KOPT-K1 (cell line): ENCODE results near the gene KIF27.
"Not testable (repeated sequence)": the region's sequence is repeated elsewhere in the genome, so short reads cannot be mapped to it uniquely, and the experiment has no call there.

ENCODE experiments used
- H3K27ac ChIP-seq: fragments of 200-600 bp; sonication (generic); 2 replicates; pipeline ENCODE4 v1.5.1; 2016; ENCODE audit warnings: antibody characterized with exemption, mild to moderate bottlenecking, low read depth, low read length; ENCODE audit not compliant: poor library complexity, severe bottlenecking
- H3K36me3 ChIP-seq: fragments of 200-600 bp; sonication (generic); 2 replicates; pipeline ENCODE4 v1.5.1; 2017; ENCODE audit warnings: antibody characterized with exemption, mild to moderate bottlenecking, low read length, moderate library complexity; ENCODE audit not compliant: insufficient read depth
- H3K9me3 ChIP-seq: fragments of 200-600 bp; sonication (generic); 2 replicates; pipeline ENCODE4 v1.5.1; 2017; ENCODE audit warnings: antibody characterized with exemption, low read length, mild to moderate bottlenecking; ENCODE audit not compliant: insufficient read depth, poor library complexity, severe bottlenecking

The KIF27 gene

DNA sequence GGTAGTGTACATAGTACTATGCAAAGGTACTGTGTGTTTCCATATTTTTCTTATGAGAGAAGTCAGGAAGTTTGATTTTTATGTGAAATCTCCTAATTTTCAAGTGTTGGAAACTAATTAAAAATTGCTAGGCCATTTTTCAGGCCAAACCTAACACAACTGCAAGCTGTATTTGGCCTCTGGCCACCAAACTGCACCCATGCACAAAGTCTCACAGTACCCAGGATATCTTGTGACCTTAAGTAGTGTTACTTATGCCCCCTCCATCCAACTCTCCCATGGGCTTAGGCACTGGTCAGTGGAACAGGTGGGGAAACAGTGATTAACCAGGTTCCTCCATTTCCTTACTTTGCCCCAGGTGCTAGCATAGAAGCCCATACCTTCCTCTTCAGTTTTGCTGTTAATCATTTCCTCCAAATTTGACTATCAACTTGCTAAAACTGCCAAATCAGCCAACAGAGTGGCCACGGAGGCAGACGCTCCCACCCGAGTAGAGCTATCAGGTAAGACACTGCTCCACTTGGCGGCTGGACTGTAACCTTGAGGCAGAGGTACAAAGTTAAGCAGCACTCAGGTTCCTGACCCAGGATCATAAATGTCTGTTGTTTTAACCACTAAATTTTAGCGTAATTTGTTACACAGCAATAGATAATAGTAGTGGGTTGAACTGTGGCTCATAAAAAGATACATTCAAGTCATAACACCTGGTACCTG lies 19.5 kb upstream of the KIF27 start:
- Histone ChIP-seq H3K36me3 (peaks cover 68% of the 10 kb centered on the region), H3K27ac (no peak overlapping the region), H3K9me3 (no peaks in the 10 kb centered on the region)

DNA sequence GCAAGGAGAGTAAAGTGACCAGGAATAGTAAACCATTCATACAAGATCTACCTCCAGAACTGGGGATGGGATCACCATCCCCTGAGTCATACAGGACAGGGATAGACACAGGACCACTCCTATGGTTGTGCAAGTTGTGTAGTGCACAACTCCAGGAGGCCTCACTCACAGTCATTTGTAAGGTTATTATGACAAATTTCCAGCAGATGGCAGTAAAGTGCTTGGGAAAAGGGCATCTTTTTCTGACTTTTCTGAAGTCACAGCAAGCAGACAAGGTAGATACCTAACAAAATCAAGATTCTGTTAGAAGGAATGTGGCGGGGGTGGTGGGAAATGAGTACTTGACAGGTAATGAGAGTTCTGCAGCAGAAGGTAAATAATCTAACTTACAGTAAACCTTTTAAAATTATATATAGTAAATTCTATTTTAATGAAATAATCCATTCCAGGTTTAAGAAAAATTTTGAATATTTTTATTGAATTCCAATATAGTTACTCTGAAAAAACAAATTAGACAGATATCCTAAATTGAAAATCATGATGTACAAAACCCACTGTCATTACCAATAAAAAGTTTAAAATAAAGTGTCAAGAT lies 16.7 kb upstream of the KIF27 start:
- Histone ChIP-seq H3K36me3 (peaks cover 45% of the 10 kb centered on the region), H3K9me3 (no peaks in the 10 kb centered on the region), H3K27ac (no peak overlapping the region)

DNA sequence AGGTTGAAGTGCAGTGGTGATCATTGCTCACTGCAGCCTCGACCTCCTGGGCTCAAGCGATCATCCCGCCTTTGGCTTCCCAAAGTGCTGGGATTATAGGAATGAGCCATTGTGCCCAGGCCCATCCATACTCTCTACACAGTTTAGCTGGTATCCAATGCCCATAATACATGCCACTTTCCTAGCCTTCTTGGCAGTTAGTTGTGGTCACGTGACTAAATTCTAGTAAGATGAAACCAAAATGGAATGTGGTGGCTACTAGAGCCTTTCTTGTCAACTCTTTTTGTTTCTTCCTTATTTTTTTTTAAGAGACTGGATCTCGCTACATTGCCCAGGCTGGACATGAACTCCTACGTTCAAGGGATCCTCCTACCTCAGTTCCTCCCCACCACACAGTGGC lies 15.3 kb upstream of the KIF27 start:
- Histone ChIP-seq H3K9me3 (no peaks in the 10 kb centered on the region), H3K27ac (no peak overlapping the region), H3K36me3 (peaks cover 32% of the 10 kb centered on the region)

DNA sequence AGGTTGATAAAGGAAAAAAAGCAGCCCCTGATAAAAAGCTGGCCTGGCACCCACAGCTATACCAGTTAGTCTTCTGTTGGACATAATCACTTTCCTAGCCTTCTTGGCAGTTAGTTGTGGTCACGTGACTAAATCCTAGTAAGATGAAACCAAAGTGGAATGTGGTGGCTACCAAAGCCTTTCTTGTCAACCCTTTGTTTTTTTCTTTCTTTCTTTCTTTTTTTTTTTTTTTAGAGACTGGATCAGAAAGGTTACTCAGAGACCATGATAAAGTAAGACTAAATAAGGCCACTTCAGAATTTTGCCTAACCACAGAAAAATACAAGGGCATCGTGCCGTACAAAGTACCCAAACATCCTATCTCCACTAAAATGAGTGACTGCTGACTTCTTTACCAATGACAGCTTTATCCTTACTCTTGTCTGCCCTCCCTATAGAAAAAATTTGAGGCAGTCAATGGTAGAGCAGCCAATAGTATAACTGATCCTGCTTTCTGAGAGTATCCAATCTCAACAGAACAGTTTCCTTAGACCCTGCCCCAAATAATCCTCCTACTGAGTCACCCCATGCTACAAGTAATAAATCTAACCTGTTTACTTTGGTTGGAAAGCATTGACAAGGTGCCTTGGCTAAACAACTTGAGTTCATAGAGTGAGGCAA lies 14.2 kb upstream of the KIF27 start:
- no peak overlapping the region for H3K27ac ChIP-seq
- H3K9me3 ChIP-seq, result no peaks in the 10 kb centered on the region
- H3K36me3 ChIP-seq, result peaks cover 21% of the 10 kb centered on the region

DNA sequence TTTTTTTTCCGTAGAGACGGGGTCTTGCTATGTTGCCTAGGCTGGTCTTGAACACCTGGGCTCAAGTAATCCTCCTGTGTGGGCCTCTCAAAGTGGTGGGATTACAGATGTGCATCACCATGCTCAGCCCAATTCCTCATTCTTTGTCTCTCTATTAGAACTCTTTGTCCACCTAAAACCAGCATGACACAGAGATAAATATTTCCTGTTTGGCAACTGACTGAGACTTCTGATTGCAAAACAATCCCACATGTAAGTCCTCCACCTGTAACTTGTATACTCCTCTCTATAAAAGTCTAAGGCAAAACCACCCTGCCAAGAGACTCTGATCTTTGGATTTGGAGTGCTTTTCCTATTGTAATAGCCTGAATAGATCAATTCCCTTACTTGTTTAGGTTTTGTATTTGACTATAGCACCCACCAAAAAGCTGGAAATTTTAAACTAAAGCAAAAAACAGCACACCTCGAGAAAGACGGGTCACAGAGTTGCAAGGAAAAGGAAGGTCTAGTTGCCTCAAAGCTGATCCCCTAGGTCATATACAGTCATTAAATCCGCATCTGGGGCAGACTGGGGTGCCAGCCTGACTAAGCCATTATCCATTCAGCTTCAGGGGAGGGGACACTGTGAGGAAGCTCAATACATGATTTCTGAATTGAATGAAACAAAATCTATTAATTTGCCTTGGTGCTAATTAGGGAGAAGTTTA lies 13.5 kb upstream of the KIF27 start:
- Histone ChIP-seq H3K27ac (no peak overlapping the region), H3K9me3 (no peaks in the 10 kb centered on the region), H3K36me3 (peaks cover 14% of the 10 kb centered on the region)

DNA sequence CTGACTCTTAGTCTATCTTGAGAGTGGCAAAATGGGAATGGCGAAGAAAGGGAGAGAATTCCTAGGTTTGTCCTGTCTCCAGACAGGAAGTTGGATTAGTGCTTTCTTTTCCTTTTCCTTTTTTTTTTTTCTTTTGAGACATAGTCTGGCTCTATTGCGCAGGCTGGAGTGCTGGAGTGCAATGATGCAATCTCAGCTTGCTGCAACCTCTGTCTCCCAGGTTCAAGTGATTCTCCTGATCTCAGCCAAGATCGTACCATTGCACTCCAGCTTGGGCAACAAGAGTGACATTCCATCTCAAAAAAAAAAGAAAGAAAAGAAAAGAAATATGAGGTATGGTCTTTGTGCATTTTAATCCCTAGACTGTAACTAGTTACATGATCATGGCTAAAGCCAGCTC lies 12.6 kb upstream of the KIF27 start:
- Histone ChIP-seq H3K27ac (no peak overlapping the region), H3K36me3 (peaks cover 5% of the 10 kb centered on the region), H3K9me3 (no peaks in the 10 kb centered on the region)

DNA sequence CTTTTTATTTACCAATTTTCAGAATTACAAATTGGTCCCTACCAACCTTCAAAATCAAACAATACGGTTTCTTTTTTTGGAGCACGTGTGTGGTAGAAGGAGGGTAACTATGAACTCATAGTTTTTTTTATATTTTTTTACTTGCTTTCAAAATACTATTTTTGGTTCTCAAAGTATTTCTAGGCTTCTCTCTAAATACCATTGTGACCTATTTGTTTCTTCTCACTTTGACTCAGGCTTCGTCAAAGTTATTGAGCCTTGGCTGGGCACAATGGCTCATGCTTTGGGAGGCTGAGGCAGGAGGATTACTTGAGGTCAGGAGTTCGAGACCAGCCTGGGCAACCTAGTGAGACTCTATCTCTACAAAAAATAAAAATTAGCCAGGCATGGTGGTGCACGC lies 11.6 kb upstream of the KIF27 start:
- no peaks in the 10 kb centered on the region for H3K9me3 ChIP-seq
- H3K36me3 ChIP-seq, result no peaks in the 10 kb centered on the region
- H3K27ac ChIP-seq, result no peak overlapping the region

DNA sequence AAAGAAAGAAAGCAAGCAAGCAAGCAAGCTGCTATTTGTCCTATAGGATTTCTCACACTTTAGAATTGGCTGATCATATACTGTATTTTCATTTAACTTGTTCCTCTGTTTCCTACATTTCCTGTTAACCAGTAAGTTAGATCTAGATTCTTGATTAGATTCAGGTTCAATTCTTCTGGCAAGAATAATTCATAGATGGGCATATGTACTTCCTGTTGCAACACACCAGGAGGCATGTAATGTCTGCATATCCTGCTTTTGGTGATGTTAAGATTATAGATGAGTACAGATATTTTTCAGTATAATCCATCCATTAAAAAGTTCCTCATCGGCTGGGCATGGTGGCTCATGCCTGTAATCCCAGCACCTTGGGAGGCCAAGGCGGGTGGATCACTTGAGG lies 10.8 kb upstream of the KIF27 start:
- no peaks in the 10 kb centered on the region for H3K36me3 ChIP-seq
- no peaks in the 10 kb centered on the region for H3K9me3 ChIP-seq
- H3K27ac ChIP-seq, result no peak overlapping the region

DNA sequence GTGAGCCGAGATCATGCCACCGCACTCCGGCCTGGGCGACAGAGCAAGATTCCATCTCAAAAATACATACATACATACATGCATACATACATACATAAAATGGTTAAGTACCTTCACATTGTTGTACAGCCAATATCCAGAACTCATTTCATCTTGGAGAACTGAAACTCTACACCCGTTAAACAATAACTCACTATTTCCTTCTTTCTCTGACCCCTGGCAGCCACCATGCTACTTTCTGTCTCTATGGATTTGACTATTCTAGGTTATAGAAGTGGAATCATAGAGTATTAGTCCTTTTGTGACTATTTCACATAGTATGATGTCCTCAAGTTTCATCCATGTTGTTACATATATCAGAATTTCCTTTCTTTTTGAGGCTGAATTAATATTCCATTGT lies 9.6 kb upstream of the KIF27 start:
- no peaks in the 10 kb centered on the region for H3K9me3 ChIP-seq
- H3K27ac ChIP-seq, result no peak overlapping the region
- H3K36me3 ChIP-seq, result no peaks in the 10 kb centered on the region

DNA sequence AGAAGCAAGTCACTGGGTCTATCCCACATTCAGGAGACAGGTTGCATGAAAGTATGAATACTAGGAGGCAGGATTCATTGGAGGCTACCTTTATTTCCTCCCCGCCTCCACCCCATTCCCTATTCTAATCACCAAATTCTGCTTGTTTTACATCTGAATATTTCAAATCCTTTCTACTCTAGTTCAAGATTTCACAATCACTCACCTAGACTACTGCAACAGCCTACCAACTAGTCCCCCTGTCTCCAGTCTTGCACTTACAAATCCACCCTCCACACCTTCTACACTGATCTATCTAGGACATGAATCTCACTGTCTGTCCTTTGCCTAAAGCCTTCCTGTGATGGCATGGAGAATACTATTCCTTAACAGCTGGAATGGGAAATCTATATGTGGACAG lies 6.4 kb upstream of the KIF27 start:
- Histone ChIP-seq H3K9me3 (no peaks in the 10 kb centered on the region), H3K36me3 (no peaks in the 10 kb centered on the region), H3K27ac (no peak overlapping the region)

DNA sequence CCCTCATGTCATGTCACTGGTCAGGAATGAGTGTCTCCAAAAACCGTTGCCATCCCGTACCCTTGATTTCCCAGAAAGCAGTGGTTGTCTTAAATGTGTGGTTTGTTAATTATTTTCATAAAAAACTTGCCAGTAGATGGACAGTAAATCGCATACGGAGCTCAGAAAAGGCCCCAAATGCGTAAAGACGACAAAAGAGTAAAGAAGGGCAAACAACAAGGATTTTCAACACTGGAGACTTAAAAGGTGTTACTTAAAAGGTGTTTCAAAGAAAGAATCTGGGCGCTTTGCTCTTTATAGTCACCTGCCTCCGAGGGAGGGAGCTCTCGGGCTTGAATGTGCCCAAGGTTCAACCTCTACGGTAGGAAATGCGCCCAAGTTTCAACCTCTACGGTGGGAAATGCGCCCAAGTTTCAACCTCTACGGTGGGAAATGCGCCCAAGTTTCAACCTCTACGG lies 734 bp downstream of the KIF27 start:
- no peaks in the 10 kb centered on the region for H3K36me3 ChIP-seq
- H3K27ac ChIP-seq, result peak overlapping the region; percentile 62
- no peaks in the 10 kb centered on the region for H3K9me3 ChIP-seq

DNA sequence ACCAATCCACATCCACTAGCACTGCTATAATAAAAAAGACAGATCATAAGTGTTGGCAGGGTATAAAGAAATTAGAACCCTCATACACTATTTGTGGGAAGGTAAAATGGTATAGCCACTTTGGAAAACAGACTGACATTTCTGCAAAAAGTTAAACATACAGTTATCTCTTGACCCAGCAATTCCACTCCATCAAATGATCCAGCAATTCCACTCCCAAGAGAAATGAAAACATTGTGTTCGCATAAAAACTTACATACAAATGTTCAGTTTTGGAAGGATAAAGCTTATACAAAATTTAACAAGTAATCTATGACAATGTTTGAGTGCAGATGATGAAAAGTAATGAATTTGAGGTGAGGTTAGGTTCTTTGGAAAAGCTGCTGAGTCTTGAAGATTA lies 2.1 kb downstream of the KIF27 start:
- Histone ChIP-seq H3K27ac (no peak overlapping the region), H3K9me3 (no peaks in the 10 kb centered on the region), H3K36me3 (no peaks in the 10 kb centered on the region)

DNA sequence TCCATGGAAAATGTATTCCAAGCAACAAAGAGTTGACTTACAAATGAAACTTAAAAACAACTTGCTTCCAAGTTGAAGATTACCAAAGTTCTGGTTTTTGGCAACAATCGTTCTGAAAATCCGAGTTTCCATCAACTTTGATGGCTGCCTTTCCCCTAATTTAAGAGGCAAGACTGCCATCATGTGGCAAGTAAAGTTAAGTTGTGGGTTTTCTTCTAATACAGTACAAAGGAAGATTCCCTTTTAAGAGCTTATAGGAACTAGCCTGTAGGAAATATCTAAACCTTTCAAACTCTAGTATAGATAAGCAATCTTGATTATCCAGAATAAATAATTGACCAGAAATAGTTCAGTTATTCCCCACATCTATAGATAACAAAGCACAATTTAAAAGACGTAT lies 9.0 kb downstream of the KIF27 start:
- not testable (repeated sequence) for H3K9me3 ChIP-seq, H3K36me3 ChIP-seq, H3K27ac ChIP-seq

DNA sequence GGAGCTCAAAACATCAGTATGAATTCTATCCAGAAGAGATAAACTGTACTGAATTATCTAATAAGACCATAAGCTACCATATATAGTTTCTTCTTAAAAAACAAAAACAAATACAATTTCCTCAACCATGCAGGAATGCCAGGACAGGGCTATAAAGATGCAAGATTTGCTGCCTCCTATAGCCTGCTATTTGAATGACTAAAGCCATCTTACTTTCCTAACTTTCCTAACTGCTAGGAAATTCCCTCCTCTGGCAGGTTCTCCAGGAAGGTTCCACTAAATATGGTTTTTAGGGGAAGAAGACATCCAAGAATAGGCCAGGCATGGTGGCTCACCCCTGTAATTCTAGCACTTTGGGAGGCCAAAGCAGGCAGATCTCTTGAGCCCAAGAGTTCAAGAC lies 15.1 kb downstream of the KIF27 start:
- Histone ChIP-seq H3K9me3 (no peaks in the 10 kb centered on the region), H3K36me3 (no peaks in the 10 kb centered on the region)

DNA sequence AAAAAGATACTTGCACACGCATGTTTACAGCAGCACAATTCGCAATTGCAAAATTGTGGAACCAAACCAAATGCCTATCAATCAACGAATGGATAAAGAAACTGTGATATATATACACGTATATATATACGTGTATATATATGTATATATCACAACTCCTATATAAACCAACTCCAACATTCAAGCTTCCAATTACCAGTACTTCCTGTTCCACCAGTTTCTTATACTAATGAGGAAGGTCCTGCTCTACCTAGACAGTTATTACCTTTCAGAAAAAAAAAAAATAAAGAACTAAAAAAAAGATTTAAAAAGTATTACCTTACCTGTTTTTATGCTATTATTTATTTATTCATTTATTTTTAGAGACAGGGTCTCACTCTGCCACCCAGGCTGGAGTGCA lies 20.6 kb downstream of the KIF27 start:
- not testable (repeated sequence) for H3K36me3 ChIP-seq, H3K27ac ChIP-seq, H3K9me3 ChIP-seq

More for the DNA sequence above, 15.1 kb downstream of the KIF27 start:
- no peak overlapping the region for H3K27ac ChIP-seq
